GM12878 (cell line): ENCODE data around the gene ARHGEF26. TPM values are rescaled to one million over a fixed set of nuclear protein-coding genes. Genes with fewer than 3 reads are reported as not detected.
A peak's percentile ranks its signal among the peaks of the same experiment; 100 is the strongest.

ENCODE experiments used
- ATAC-seq: fragments of 200-7000 bp; cut with Tn5 transposase; 3 replicates; pipeline ENCODE4 v1.9.1; 2020; ENCODE audit warnings: mild to moderate bottlenecking, moderate library complexity
- BruUV-seq: library from RNA; stranded (reverse); fragments of 400-500 nt; replicated peaks from 2 replicates; lab custom pipeline; 2021; lab: Mats Ljungman, UMichigan
- CTCF ChIA-PET: fragments of 300-600 bp; sonication (Branson Sonifier 250); formaldehyde crosslinking; extraction: SDS; loops from one replicate; lab custom pipeline; 2021; ENCODE audit warnings: inconsistent platforms; lab: Yijun Ruan, JAX
- POLR2A ChIA-PET: fragments of 350-600 bp; formaldehyde crosslinking; extraction: SDS; loops from one replicate; lab custom pipeline; 2021; ENCODE audit warnings: inconsistent platforms; lab: Charles Lee
- RAD21 ChIA-PET: fragments of 300-600 bp; sonication (Branson Sonifier 250); formaldehyde crosslinking; loops from one replicate; lab custom pipeline; 2023; ENCODE audit warnings: antibody characterized with exemption; ENCODE audit not compliant: unreplicated experiment; lab: Charles Lee
- SMC1A ChIA-PET: fragments of 300-600 bp; sonication (Branson Sonifier 250); formaldehyde crosslinking; loops from one replicate; lab custom pipeline; 2023; ENCODE audit not compliant: unreplicated experiment, uncharacterized antibody; lab: Charles Lee
- DNase-seq: peaks from one replicate; pipeline ENCODE4 v3.0.0-alpha.2; 2011; ENCODE audit warnings: low read depth, low spot score
- FAIRE-seq: peaks from 3 replicates; lab custom pipeline; 2011; peaks lifted over from hg19 to GRCh38; lab: Jason Lieb, UNC
- H2AFZ ChIP-seq: 2 replicates; pipeline ENCODE4 v1.6.0; 2011; ENCODE audit warnings: low read depth, low read length, control low read depth; ENCODE audit not compliant: control insufficient read depth
- H3K27ac ChIP-seq: 2 replicates; pipeline ENCODE4 v1.5.1; 2011; ENCODE audit warnings: control low read depth; ENCODE audit not compliant: control insufficient read depth, insufficient read depth
- H3K27me3 ChIP-seq, 2 experiments: replicated peaks in 1 of 2; 2 replicates each; pipeline versions ENCODE4 v1.6.0 to v1.6.1; 2011; ENCODE audit warnings: low read length in 1 of 2; ENCODE audit not compliant: control insufficient read depth in 2 of 2, insufficient read depth in 2 of 2
- H3K36me3 ChIP-seq, 2 experiments: 2 replicates each; pipeline ENCODE4 v1.5.1; 2011; ENCODE audit warnings: low read length in 1 of 2; ENCODE audit not compliant: control insufficient read depth in 2 of 2, insufficient read depth in 2 of 2
- H3K4me1 ChIP-seq: 2 replicates; pipeline ENCODE4 v1.6.1; 2011; ENCODE audit warnings: mild to moderate bottlenecking, low read length, moderate library complexity, mixed read lengths; ENCODE audit not compliant: control insufficient read depth, insufficient read depth
- H3K4me2 ChIP-seq: 2 replicates; pipeline ENCODE4 v1.6.0; 2011; ENCODE audit warnings: control low read depth; ENCODE audit not compliant: control insufficient read depth, insufficient read depth
- H3K4me3 ChIP-seq: fragments of 200-600 bp; sonication (generic); 2 replicates; pipeline ENCODE4 v1.5.1; 2016
- H3K79me2 ChIP-seq: 2 replicates; pipeline ENCODE4 v1.6.0; 2011; ENCODE audit warnings: low read length; ENCODE audit not compliant: control insufficient read depth, insufficient read depth
- H3K9ac ChIP-seq: 2 replicates; pipeline ENCODE4 v1.8.0; 2011; ENCODE audit warnings: low read length, control low read depth, mixed read lengths; ENCODE audit not compliant: control insufficient read depth, insufficient read depth
- H3K9me3 ChIP-seq: replicated peaks from 3 replicates; pipeline ENCODE4 v1.5.1; 2011; ENCODE audit warnings: mild to moderate bottlenecking, low read length; ENCODE audit not compliant: control insufficient read depth, insufficient read depth
- H4K20me1 ChIP-seq: 2 replicates; pipeline ENCODE4 v1.6.0; 2011; ENCODE audit not compliant: control insufficient read depth, insufficient read depth
- CREB1 ChIP-seq: IDR thresholded peaks from 2 replicates; pipeline ENCODE4 v1.6.1; 2012; ENCODE audit warnings: low read depth, mild to moderate bottlenecking, inconsistent platforms
- DPF2 ChIP-seq: fragments of 450-650 bp; IDR thresholded peaks from 2 replicates; pipeline ENCODE4 v1.6.1; 2017; ENCODE audit warnings: mild to moderate bottlenecking
- ZNF24 ChIP-seq: fragments of 450-650 bp; IDR thresholded peaks from 2 replicates; pipeline ENCODE4 v1.6.1; 2017; ENCODE audit warnings: antibody characterized with exemption, mild to moderate bottlenecking
- WGBS: methylation state at CpG from one replicate; pipeline ENCODE4 v1.1.6; 2016; ENCODE audit warnings: low lambda C conversion rate; ENCODE audit not compliant: insufficient replicate concordance, insufficient coverage; ENCODE audit errors: missing lambda C conversion rate; 5-methylcytosine and 5-hydroxymethylcytosine counted together
- in situ Hi-C: fragments of 300-500 bp; cut with MboI; formaldehyde crosslinking; loops from 9 replicates; pipeline ENCODE4 v1.14.3; 2018; ENCODE audit warnings: mixed read lengths
- intact Hi-C: fragments of 100-400 bp; cut with micrococcal nuclease; formaldehyde crosslinking; loops from one replicate; pipeline ENCODE4 v1.14.2; 2022; ENCODE audit not compliant: unreplicated experiment
- polyA plus RNA-seq, 11 experiments: library from polyadenylated mRNA; depleted of rRNA in 4 of 11; unstranded in 6 of 11; stranded (reverse) in 5 of 11; fragments of >200 nt; fragmentation: Nextera tagmentation in 4 of 11; fragmentation: Illumina TruSeq in 1 of 11; extraction: Ambion mirVana in 4 of 11; extraction: Trizol in 1 of 11; gene quantifications; 1 replicate in 1 of 11; 2 replicates in 10 of 11; pipeline versions ENCODE4 v1.2.1 to v1.2.3, GENCODE V29; 2011 to 2016; ENCODE audit warnings: inconsistent platforms in 2 of 11, missing spikeins in 2 of 11, low read depth in 1 of 11
- total RNA-seq, 4 experiments: library from RNA; depleted of rRNA in 3 of 4; stranded (reverse); fragments of >200 nt in 3 of 4; fragmentation: Illumina TruSeq in 1 of 4; extraction: Trizol in 1 of 4; gene quantifications; 2 replicates each; pipeline versions ENCODE4 v1.2.1 to v1.2.3, GENCODE V29; 2013 to 2021

Gene ARHGEF26
- total and polyA plus RNA-seq, 10 of the 15 experiments (the other 5 are each of a cell fraction or from before 2014, with no cell fraction given), result 0.02 to 0.47 (median 0.05) TPM; not detected in 1

GRCh38 chr3:154280161-154280560, 159.0 kb downstream of the ARHGEF26 start:
- BruUV-seq, result no TSS peak
- ChIA-PET CTCF (interaction anchor here (1.4 kb wide), 1 partner anchor 12 kb away, joined by 4 read pairs; no protein-coding TSS in a partner anchor), RAD21 (no interaction called here)
- in situ Hi-C loops, result no loop called here
- 100% methylated on average over 1 of the region's 1 CpG for WGBS
- TF ChIP-seq DPF2 (no peak), CREB1 (no peak)
- TF ChIP-seq, all 136 proteins: peak for 0
- H3K27me3 ChIP-seq, result no peaks in the 10 kb centered on the region
- ATAC-seq, result no peak
- H3K36me3 ChIP-seq, result peaks cover 2 to 19% of the 10 kb centered on the region in 2 experiments; a peak in 3 of 4 replicates
- no peak for FAIRE-seq
- H3K27ac ChIP-seq, result no peak overlapping the region
- no peaks in the 10 kb centered on the region for H3K79me2 ChIP-seq
- no peaks in the 10 kb centered on the region for H3K9me3 ChIP-seq
- H2AFZ ChIP-seq, result no peak overlapping the region
- POLR2A ChIA-PET, result no interaction called here
- SMC1A ChIA-PET, result interaction anchor here (0.8 to 1.6 kb wide), 4 partner anchors 9 to 35 kb away, joined by 3 to 5 read pairs (median 3); no protein-coding TSS in a partner anchor
- no peaks in the 10 kb centered on the region for H3K4me1 ChIP-seq
- DNase-seq, result no peak
- H4K20me1 ChIP-seq, result no peaks in the 10 kb centered on the region
- no peak overlapping the region for H3K4me3 ChIP-seq
- no peak overlapping the region for H3K4me2 ChIP-seq
- intact Hi-C loops, result no loop called here
- H3K9ac ChIP-seq, result no peak overlapping the region

- TF ChIP-seq ZNF24, result no peak
- Histone ChIP-seq H3K9ac (no peak overlapping the region), H3K27ac (no peak overlapping the region), H2AFZ (no peak overlapping the region), H3K4me2 (no peak overlapping the region), H3K4me1 (no peaks in the 10 kb centered on the region), H3K4me3 (no peak overlapping the region), H3K36me3 (peaks cover 2 to 10% of the 10 kb centered on the region in 2 experiments; a peak in 2 of 4 replicates), H3K27me3 (no peaks in the 10 kb centered on the region), H3K9me3 (no peaks in the 10 kb centered on the region), H3K79me2 (no peaks in the 10 kb centered on the region), H4K20me1 (no peaks in the 10 kb centered on the region)
- no TSS peak for BruUV-seq
- SMC1A ChIA-PET, result interaction anchor here (0.6 to 1.1 kb wide), 3 partner anchors 9 to 33 kb away, joined by 3 to 4 read pairs (median 3); no protein-coding TSS in a partner anchor
- RAD21 ChIA-PET, result interaction anchor here (0.8 kb wide), 1 partner anchor 31 kb away, joined by 3 read pairs; no protein-coding TSS in a partner anchor
- ATAC-seq (peak; percentile 33; the same call in 1 of the 3 replicates), DNase-seq (no peak), FAIRE-seq (no peak)
- in situ Hi-C loops, result no loop called here
- POLR2A ChIA-PET, result no interaction called here
- CTCF ChIA-PET, result no interaction called here
- intact Hi-C loops, result no loop called here
- 95% methylated on average over 2 of the region's 2 CpGs for WGBS
These were observed 164.0 kb downstream of the ARHGEF26 start for GRCh38 chr3:154285221-154285620.
